Activated CD4-positive, alpha-beta T cell treated with anti-CD3 and anti-CD28 coated beads, Interleukin-2, amount 10 ng/mL, durations not matched to agents 24 days and 14 days (primary cell): Measurements from ENCODE around the gene RGS16. TPM values are rescaled to one million over a fixed set of nuclear protein-coding genes. Genes with fewer than 3 reads are reported as not detected.

Experiments
- DNase-seq: peaks from one replicate; pipeline ENCODE4 v3.0.0; 2022
- H3K27ac Mint-ChIP-seq: one replicate; pipeline ENCODE4 v1.8.0; 2022; ENCODE audit warnings: mild to moderate bottlenecking, mixed read lengths
- H3K27me3 Mint-ChIP-seq: one replicate; pipeline ENCODE4 v1.8.0; 2022; ENCODE audit warnings: mixed read lengths
- H3K36me3 Mint-ChIP-seq: one replicate; pipeline ENCODE4 v1.8.0; 2022; ENCODE audit warnings: low read depth, mild to moderate bottlenecking, mixed read lengths
- H3K4me1 Mint-ChIP-seq: one replicate; pipeline ENCODE4 v1.8.0; 2021; ENCODE audit warnings: mixed read lengths
- H3K4me3 Mint-ChIP-seq: one replicate; pipeline ENCODE4 v1.8.0; 2022; ENCODE audit warnings: mild to moderate bottlenecking, moderate library complexity, mixed read lengths
- H3K9me3 Mint-ChIP-seq: one replicate; pipeline ENCODE4 v1.8.0; 2021; ENCODE audit warnings: mixed read lengths
- intact Hi-C: fragments of 100-400 bp; cut with micrococcal nuclease; formaldehyde crosslinking; loops from one replicate; pipeline ENCODE4 v1.15.1; 2023
- total RNA-seq: library from RNA; stranded (reverse); gene quantifications from 2 replicates; pipeline ENCODE4 v1.2.3, GENCODE V29; 2022

Gene RGS16
- total RNA-seq, 1 donor from 2014 or later, result 94.3 TPM

- peak; percentile 90 for DNase-seq
- no peak overlapping the region for H3K27ac Mint-ChIP-seq
- peaks cover 4% of the 10 kb centered on the region for H3K36me3 Mint-ChIP-seq
- no peak overlapping the region for H3K4me3 Mint-ChIP-seq
- H3K9me3 Mint-ChIP-seq, result no peaks in the 10 kb centered on the region
- intact Hi-C loops, result loop anchor here (1.0 to 2.0 kb wide), 2 partner anchors 149 to 187 kb away; no protein-coding TSS in a partner anchor
- peaks cover 17% of the 10 kb centered on the region for H3K27me3 Mint-ChIP-seq
- H3K4me1 Mint-ChIP-seq, result peaks cover 18% of the 10 kb centered on the region
Measured at GRCh38 chr1:182595641-182596240, 8.4 kb downstream of the RGS16 start.

- intact Hi-C loops, result loop anchor here (2.0 to 5.0 kb wide), 2 partner anchors 25 to 503 kb away; no protein-coding TSS in a partner anchor
- peaks cover 17% of the 10 kb centered on the region for H3K27me3 Mint-ChIP-seq
- H3K27ac Mint-ChIP-seq, result peak overlapping the region; percentile 26
- H3K4me3 Mint-ChIP-seq, result peak overlapping the region; percentile 31
- no peaks in the 10 kb centered on the region for H3K9me3 Mint-ChIP-seq
- peaks cover 27% of the 10 kb centered on the region for H3K4me1 Mint-ChIP-seq
- peaks cover 8% of the 10 kb centered on the region for H3K36me3 Mint-ChIP-seq
- no peak for DNase-seq
Measured at GRCh38 chr1:182589931-182590330, 14.3 kb downstream of the RGS16 start.

- DNase-seq, result peak; percentile 56
Measured at GRCh38 chr1:182589520-182589919, 14.7 kb downstream of the RGS16 start.

GRCh38 chr1:182588500-182589396, 15.4 kb downstream of the RGS16 start, which contains the start of gene RNASEL:
Gene RNASEL (minus strand): TSS chr1:182589256. CDS start chr1:182586806, 2,450 bp downstream.
- no peaks in the 10 kb centered on the region for H3K9me3 Mint-ChIP-seq
- intact Hi-C loops, result loop anchor here (2.0 to 5.0 kb wide), 2 partner anchors 26 to 501 kb away; no protein-coding TSS in a partner anchor
- peak; percentile 85 for DNase-seq
- H3K4me3 Mint-ChIP-seq, result peak within 1 kb of the TSS; percentile 96
- peaks cover 12% of the 10 kb centered on the region for H3K36me3 Mint-ChIP-seq
- peaks cover 15% of the 10 kb centered on the region for H3K27me3 Mint-ChIP-seq
- H3K27ac Mint-ChIP-seq, result peak within 1 kb of the TSS; percentile 97
- H3K4me1 Mint-ChIP-seq, result peaks cover 34% of the 10 kb centered on the region

More at GRCh38 chr1:182589520-182589919, 14.7 kb downstream of the RGS16 start:
- intact Hi-C loops, result loop anchor here (2.0 to 5.0 kb wide), 2 partner anchors 25 to 502 kb away; no protein-coding TSS in a partner anchor
- H3K9me3 Mint-ChIP-seq, result no peaks in the 10 kb centered on the region
- H3K4me3 Mint-ChIP-seq, result peak overlapping the region; percentile 96
- peaks cover 15% of the 10 kb centered on the region for H3K27me3 Mint-ChIP-seq
- H3K4me1 Mint-ChIP-seq, result peaks cover 30% of the 10 kb centered on the region
- H3K36me3 Mint-ChIP-seq, result peaks cover 8% of the 10 kb centered on the region
- peak overlapping the region; percentile 97 for H3K27ac Mint-ChIP-seq

- Mint-ChIP-seq H3K36me3 (peaks cover 18% of the 10 kb centered on the region), H3K27ac (peak overlapping the region; percentile 97), H3K9me3 (no peaks in the 10 kb centered on the region), H3K27me3 (peaks cover 7% of the 10 kb centered on the region), H3K4me3 (peak overlapping the region; percentile 96), H3K4me1 (peaks cover 37% of the 10 kb centered on the region)
- DNase-seq, result no peak
- intact Hi-C loops, result loop anchor here (2.0 to 5.0 kb wide), 2 partner anchors 27 to 501 kb away; no protein-coding TSS in a partner anchor
Measured at GRCh38 chr1:182587666-182588499, 16.3 kb downstream of the RGS16 start.

GRCh38 chr1:182587093-182587492, 17.1 kb downstream of the RGS16 start:
- Mint-ChIP-seq H3K4me1 (peaks cover 37% of the 10 kb centered on the region), H3K27me3 (peaks cover 5% of the 10 kb centered on the region), H3K36me3 (peaks cover 18% of the 10 kb centered on the region), H3K9me3 (no peaks in the 10 kb centered on the region), H3K27ac (no peak overlapping the region), H3K4me3 (no peak overlapping the region)
- no peak for DNase-seq
- intact Hi-C loops, result loop anchor here (5.0 kb wide), 1 partner anchor 500 kb away; no protein-coding TSS in a partner anchor

- Mint-ChIP-seq H3K36me3 (peaks cover 18% of the 10 kb centered on the region), H3K4me1 (peaks cover 37% of the 10 kb centered on the region), H3K27ac (no peak overlapping the region), H3K9me3 (no peaks in the 10 kb centered on the region), H3K27me3 (no peaks in the 10 kb centered on the region), H3K4me3 (no peak overlapping the region)
- intact Hi-C loops, result loop anchor here (5.0 kb wide), 1 partner anchor 499 kb away; no protein-coding TSS in a partner anchor
- DNase-seq, result no peak
Measured at GRCh38 chr1:182586380-182586779, 17.8 kb downstream of the RGS16 start.

GRCh38 chr1:182584746-182585145, 19.4 kb downstream of the RGS16 start:
- H3K9me3 Mint-ChIP-seq, result no peaks in the 10 kb centered on the region
- DNase-seq, result no peak
- H3K4me1 Mint-ChIP-seq, result peaks cover 35% of the 10 kb centered on the region
- no peaks in the 10 kb centered on the region for H3K27me3 Mint-ChIP-seq
- intact Hi-C loops, result loop anchor here (5.0 kb wide), 1 partner anchor 497 kb away; no protein-coding TSS in a partner anchor
- no peak overlapping the region for H3K4me3 Mint-ChIP-seq
- H3K27ac Mint-ChIP-seq, result no peak overlapping the region
- H3K36me3 Mint-ChIP-seq, result peaks cover 29% of the 10 kb centered on the region

GRCh38 chr1:182580736-182581135, 23.5 kb downstream of the RGS16 start:
- Mint-ChIP-seq H3K4me1 (peaks cover 16% of the 10 kb centered on the region), H3K9me3 (no peaks in the 10 kb centered on the region), H3K4me3 (no peak overlapping the region), H3K27ac (no peak overlapping the region), H3K36me3 (peaks cover 41% of the 10 kb centered on the region), H3K27me3 (no peaks in the 10 kb centered on the region)
- no peak for DNase-seq
- intact Hi-C loops, result no loop called here

- peaks cover 34% of the 10 kb centered on the region for H3K36me3 Mint-ChIP-seq
- H3K27ac Mint-ChIP-seq, result no peak overlapping the region
- intact Hi-C loops, result no loop called here
- no peak for DNase-seq
- no peaks in the 10 kb centered on the region for H3K27me3 Mint-ChIP-seq
- no peaks in the 10 kb centered on the region for H3K9me3 Mint-ChIP-seq
- peaks cover 3% of the 10 kb centered on the region for H3K4me1 Mint-ChIP-seq
- H3K4me3 Mint-ChIP-seq, result no peak overlapping the region
Measured at GRCh38 chr1:182575540-182576149, 28.5 kb downstream of the RGS16 start.

- H3K9me3 Mint-ChIP-seq, result no peaks in the 10 kb centered on the region
- intact Hi-C loops, result no loop called here
- peaks cover 22% of the 10 kb centered on the region for H3K36me3 Mint-ChIP-seq
- H3K27me3 Mint-ChIP-seq, result no peaks in the 10 kb centered on the region
- H3K27ac Mint-ChIP-seq, result no peak overlapping the region
- no peak for DNase-seq
- H3K4me3 Mint-ChIP-seq, result no peak overlapping the region
- no peaks in the 10 kb centered on the region for H3K4me1 Mint-ChIP-seq
Measured at GRCh38 chr1:182574156-182574555, 30.0 kb downstream of the RGS16 start.

- Mint-ChIP-seq H3K36me3 (peaks cover 9% of the 10 kb centered on the region), H3K9me3 (no peaks in the 10 kb centered on the region), H3K4me3 (no peak overlapping the region), H3K4me1 (no peaks in the 10 kb centered on the region), H3K27ac (no peak overlapping the region), H3K27me3 (no peaks in the 10 kb centered on the region)
- intact Hi-C loops, result no loop called here
- no peak for DNase-seq
Measured at GRCh38 chr1:182570611-182570970, 33.6 kb downstream of the RGS16 start.
